ENCODE results near the gene LAMC1. TPM values are rescaled to one million over a fixed set of nuclear protein-coding genes. Genes with fewer than 3 reads are reported as not detected.

LAMC1 gene
- total and polyA plus RNA-seq, 10 of the 15 experiments (the other 5 are each of a cell fraction or from before 2014, with no cell fraction given), result 4.6 to 51.4 (median 25.6) TPM

- TF ChIP-seq, protein P1, sequence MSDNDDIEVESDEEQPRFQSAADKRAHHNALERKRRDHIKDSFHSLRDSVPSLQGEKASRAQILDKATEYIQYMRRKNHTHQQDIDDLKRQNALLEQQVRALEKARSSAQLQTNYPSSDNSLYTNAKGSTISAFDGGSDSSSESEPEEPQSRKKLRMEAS (IDR thresholded peaks at IDR 0.05; ENCODE audit: low read depth, low read length), result no peak
- TF ChIP-seq, protein P2, sequence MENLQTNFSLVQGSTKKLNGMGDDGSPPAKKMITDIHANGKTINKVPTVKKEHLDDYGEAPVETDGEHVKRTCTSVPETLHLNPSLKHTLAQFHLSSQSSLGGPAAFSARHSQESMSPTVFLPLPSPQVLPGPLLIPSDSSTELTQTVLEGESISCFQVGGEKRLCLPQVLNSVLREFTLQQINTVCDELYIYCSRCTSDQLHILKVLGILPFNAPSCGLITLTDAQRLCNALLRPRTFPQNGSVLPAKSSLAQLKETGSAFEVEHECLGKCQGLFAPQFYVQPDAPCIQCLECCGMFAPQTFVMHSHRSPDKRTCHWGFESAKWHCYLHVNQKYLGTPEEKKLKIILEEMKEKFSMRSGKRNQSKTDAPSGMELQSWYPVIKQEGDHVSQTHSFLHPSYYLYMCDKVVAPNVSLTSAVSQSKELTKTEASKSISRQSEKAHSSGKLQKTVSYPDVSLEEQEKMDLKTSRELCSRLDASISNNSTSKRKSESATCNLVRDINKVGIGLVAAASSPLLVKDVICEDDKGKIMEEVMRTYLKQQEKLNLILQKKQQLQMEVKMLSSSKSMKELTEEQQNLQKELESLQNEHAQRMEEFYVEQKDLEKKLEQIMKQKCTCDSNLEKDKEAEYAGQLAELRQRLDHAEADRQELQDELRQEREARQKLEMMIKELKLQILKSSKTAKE (IDR thresholded peaks at IDR 0.05; ENCODE audit: low read depth, poor library complexity, severe bottlenecking), result peak; percentile 59
- TF ChIP-seq POLR2A (IDR thresholded peaks at IDR 0.05; ENCODE audit: low read depth, low read length), result peak; percentile 55; the same call in 1 of the 2 replicates
- no peak for TF ChIP-seq HDGF (IDR thresholded peaks at IDR 0.05)
- TF ChIP-seq SRF (IDR thresholded peaks at IDR 0.05; ENCODE audit: low read depth in 2 of 2, low read length in 2 of 2), result no peak
These were observed 746 bp upstream of the LAMC1 start (continued) for GRCh38 chr1:183022202-183023145.

DNA sequence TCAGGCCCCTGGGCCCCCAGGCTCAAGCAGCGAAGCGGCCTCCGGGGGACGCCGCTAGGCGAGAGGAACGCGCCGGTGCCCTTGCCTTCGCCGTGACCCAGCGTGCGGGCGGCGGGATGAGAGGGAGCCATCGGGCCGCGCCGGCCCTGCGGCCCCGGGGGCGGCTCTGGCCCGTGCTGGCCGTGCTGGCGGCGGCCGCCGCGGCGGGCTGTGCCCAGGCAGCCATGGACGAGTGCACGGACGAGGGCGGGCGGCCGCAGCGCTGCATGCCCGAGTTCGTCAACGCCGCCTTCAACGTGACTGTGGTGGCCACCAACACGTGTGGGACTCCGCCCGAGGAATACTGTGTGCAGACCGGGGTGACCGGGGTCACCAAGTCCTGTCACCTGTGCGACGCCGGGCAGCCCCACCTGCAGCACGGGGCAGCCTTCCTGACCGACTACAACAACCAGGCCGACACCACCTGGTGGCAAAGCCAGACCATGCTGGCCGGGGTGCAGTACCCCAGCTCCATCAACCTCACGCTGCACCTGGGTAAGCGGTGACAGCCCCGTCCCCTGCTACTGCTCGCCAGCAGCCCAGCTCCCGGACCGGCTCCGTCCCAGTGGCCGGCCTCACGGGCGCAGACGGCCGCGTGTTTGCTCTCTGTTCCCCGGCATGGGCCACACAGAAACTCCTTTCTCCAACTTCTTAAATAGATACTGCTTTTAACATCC, 539 bp downstream of the LAMC1 start:
- Histone ChIP-seq H3K27me3 (replicated peaks in 1 of 2; ENCODE audit: control insufficient read depth in 2 of 2, insufficient read depth in 2 of 2, low read length in 1 of 2) (no peaks in the 10 kb centered on the region), H3K79me2 (ENCODE audit: control insufficient read depth, insufficient read depth, low read length) (peaks cover 32% of the 10 kb centered on the region), H3K4me2 (ENCODE audit: control insufficient read depth, insufficient read depth) (peak overlapping the region; percentile 92), H3K9me3 (replicated peaks; ENCODE audit: control insufficient read depth, insufficient read depth, low read length) (no peaks in the 10 kb centered on the region), H4K20me1 (ENCODE audit: control insufficient read depth, insufficient read depth) (no peaks in the 10 kb centered on the region), H3K4me3 (peak overlapping the region; percentile 74), H2AFZ (ENCODE audit: control insufficient read depth, low read depth, low read length) (peak overlapping the region; percentile 78), H3K4me1 (ENCODE audit: control insufficient read depth, insufficient read depth, low read length) (peaks cover 20% of the 10 kb centered on the region), H3K36me3 (ENCODE audit: control insufficient read depth in 2 of 2, insufficient read depth in 2 of 2, low read length in 1 of 2) (no peaks in the 10 kb centered on the region), H3K27ac (ENCODE audit: control insufficient read depth, insufficient read depth) (peak overlapping the region; percentile 5), H3K9ac (ENCODE audit: control insufficient read depth, insufficient read depth, low read length) (peak overlapping the region; percentile 80)
- peak; percentile 77 for ATAC-seq
- intact Hi-C loops (cut with micrococcal nuclease; ENCODE audit: unreplicated experiment), result loop anchor here (1.0 to 10.0 kb wide), 4 partner anchors 47 to 451 kb away; partner anchors contain the start of gene SMG7
- DNase-seq (ENCODE audit: low read depth, low spot score), result no peak
- BruUV-seq (replicated peaks), result no TSS peak
- no peak for FAIRE-seq
- WGBS (ENCODE audit: insufficient coverage, insufficient replicate concordance, low lambda C conversion rate, missing lambda C conversion rate), result 1% methylated on average over 62 of the region's 68 CpGs
- in situ Hi-C loops (cut with MboI), result no loop called here
- RAD21 ChIA-PET (ENCODE audit: unreplicated experiment), result interaction anchor here (0.7 to 5.9 kb wide), 5 partner anchors 14 to 204 kb away, joined by 3 to 104 read pairs (median 33); no protein-coding TSS in a partner anchor
- CTCF ChIA-PET, result interaction anchor here (1.4 to 6.0 kb wide), 4 partner anchors 10 to 62 kb away, joined by 3 to 58 read pairs (median 21); no protein-coding TSS in a partner anchor
- POLR2A ChIA-PET, result interaction anchor here (1.0 kb wide), 1 partner anchor 247 kb away, joined by 4 read pairs; no protein-coding TSS in a partner anchor
- SMC1A ChIA-PET (ENCODE audit: uncharacterized antibody, unreplicated experiment), result interaction anchor here (0.9 to 5.9 kb wide), 5 partner anchors 9 to 82 kb away, joined by 3 to 92 read pairs (median 5); no protein-coding TSS in a partner anchor
- TF ChIP-seq IKZF2 (IDR thresholded peaks at IDR 0.05), result peak in 1 of 2 experiments; percentile 26; a peak in 1 of 4 replicates
- peak; percentile 49; the same call in 1 of the 2 replicates for TF ChIP-seq TCF12 (IDR thresholded peaks at IDR 0.05; ENCODE audit: low read depth, low read length)
- TF ChIP-seq FOXM1 (IDR thresholded peaks at IDR 0.05; ENCODE audit: low read depth, low read length), result no peak
- no peak for TF ChIP-seq RFX5 (IDR thresholded peaks at IDR 0.05; ENCODE audit: low read depth, low read length)
- TF ChIP-seq, protein P3, sequence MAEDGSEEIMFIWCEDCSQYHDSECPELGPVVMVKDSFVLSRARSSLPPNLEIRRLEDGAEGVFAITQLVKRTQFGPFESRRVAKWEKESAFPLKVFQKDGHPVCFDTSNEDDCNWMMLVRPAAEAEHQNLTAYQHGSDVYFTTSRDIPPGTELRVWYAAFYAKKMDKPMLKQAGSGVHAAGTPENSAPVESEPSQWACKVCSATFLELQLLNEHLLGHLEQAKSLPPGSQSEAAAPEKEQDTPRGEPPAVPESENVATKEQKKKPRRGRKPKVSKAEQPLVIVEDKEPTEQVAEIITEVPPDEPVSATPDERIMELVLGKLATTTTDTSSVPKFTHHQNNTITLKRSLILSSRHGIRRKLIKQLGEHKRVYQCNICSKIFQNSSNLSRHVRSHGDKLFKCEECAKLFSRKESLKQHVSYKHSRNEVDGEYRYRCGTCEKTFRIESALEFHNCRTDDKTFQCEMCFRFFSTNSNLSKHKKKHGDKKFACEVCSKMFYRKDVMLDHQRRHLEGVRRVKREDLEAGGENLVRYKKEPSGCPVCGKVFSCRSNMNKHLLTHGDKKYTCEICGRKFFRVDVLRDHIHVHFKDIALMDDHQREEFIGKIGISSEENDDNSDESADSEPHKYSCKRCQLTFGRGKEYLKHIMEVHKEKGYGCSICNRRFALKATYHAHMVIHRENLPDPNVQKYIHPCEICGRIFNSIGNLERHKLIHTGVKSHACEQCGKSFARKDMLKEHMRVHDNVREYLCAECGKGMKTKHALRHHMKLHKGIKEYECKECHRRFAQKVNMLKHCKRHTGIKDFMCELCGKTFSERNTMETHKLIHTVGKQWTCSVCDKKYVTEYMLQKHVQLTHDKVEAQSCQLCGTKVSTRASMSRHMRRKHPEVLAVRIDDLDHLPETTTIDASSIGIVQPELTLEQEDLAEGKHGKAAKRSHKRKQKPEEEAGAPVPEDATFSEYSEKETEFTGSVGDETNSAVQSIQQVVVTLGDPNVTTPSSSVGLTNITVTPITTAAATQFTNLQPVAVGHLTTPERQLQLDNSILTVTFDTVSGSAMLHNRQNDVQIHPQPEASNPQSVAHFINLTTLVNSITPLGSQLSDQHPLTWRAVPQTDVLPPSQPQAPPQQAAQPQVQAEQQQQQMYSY (CRISPR knock-in tag; IDR thresholded peaks at IDR 0.05), result no peak
- TF ChIP-seq ZNF622 (IDR thresholded peaks at IDR 0.05), result no peak
- no peak for TF ChIP-seq TARDBP (IDR thresholded peaks at IDR 0.05; ENCODE audit: borderline replicate concordance)
